Vagina (tissue), 2 donors: Measurements from ENCODE around the gene PLA2R1.

Experiments used
- POLR2A ChIP-seq, 2 donors: fragments of 450-650 bp; IDR thresholded peaks; one replicate each; pipeline ENCODE4 v1.6.1; 2017; ENCODE audit warnings: antibody characterized with exemption in 2 of 2, mild to moderate bottlenecking in 2 of 2, moderate library complexity in 2 of 2
- POLR2AphosphoS5 ChIP-seq, 2 donors: sonication (generic); formaldehyde crosslinking; IDR thresholded peaks; one replicate each; pipeline ENCODE4 v1.9.0; 2017; ENCODE audit warnings: antibody characterized with exemption in 2 of 2, mild to moderate bottlenecking in 2 of 2, low read depth in 1 of 2; ENCODE audit not compliant: insufficient read depth in 1 of 2
- TF ChIP-seq, protein P1 (sequence below), 3 experiments: fragments of 450-650 bp in 2 of 3; fragments of 200-600 bp in 1 of 3; sonication (generic) in 1 of 3; IDR thresholded peaks; one replicate each; pipeline ENCODE4 v1.5.1; 2017 to 2019; ENCODE audit warnings: antibody characterized with exemption in 3 of 3, mild to moderate bottlenecking in 2 of 3, moderate library complexity in 2 of 3

DNA sequence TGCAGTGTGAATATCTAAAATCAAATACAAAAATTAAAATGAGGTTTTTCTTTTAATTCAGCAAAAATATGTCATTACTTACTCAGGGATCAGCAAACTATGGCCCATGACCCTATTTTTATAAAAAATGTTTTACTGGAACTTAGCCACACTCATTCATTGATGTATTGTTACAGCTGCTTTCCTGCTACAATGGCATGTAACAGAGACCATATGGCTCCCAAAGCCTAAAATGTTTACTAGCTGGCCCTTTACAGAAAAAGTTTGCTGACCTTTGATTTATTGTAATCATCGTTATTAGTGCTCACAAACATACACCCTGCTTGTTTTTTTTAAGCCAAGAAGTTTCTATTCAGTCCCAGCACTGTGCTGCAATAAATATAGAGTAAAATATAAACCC is 120.3 kb downstream of the PLA2R1 start:
- no peak for TF ChIP-seq POLR2A (IDR thresholded peaks at IDR 0.05)
- TF ChIP-seq, protein P1, sequence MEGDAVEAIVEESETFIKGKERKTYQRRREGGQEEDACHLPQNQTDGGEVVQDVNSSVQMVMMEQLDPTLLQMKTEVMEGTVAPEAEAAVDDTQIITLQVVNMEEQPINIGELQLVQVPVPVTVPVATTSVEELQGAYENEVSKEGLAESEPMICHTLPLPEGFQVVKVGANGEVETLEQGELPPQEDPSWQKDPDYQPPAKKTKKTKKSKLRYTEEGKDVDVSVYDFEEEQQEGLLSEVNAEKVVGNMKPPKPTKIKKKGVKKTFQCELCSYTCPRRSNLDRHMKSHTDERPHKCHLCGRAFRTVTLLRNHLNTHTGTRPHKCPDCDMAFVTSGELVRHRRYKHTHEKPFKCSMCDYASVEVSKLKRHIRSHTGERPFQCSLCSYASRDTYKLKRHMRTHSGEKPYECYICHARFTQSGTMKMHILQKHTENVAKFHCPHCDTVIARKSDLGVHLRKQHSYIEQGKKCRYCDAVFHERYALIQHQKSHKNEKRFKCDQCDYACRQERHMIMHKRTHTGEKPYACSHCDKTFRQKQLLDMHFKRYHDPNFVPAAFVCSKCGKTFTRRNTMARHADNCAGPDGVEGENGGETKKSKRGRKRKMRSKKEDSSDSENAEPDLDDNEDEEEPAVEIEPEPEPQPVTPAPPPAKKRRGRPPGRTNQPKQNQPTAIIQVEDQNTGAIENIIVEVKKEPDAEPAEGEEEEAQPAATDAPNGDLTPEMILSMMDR (IDR thresholded peaks at IDR 0.05) = no peak
- no peak for TF ChIP-seq POLR2AphosphoS5 (IDR thresholded peaks at IDR 0.05; ENCODE audit: insufficient read depth in 1 of 2, low read depth in 1 of 2)
